Fibroblast of skin of right quadriceps (primary cell): ENCODE data around the gene GALNT17.

Source experiments
- DNase-seq: peaks from one replicate; pipeline ENCODE4 v3.0.0-alpha.2; 2013

The GALNT17 gene

DNA sequence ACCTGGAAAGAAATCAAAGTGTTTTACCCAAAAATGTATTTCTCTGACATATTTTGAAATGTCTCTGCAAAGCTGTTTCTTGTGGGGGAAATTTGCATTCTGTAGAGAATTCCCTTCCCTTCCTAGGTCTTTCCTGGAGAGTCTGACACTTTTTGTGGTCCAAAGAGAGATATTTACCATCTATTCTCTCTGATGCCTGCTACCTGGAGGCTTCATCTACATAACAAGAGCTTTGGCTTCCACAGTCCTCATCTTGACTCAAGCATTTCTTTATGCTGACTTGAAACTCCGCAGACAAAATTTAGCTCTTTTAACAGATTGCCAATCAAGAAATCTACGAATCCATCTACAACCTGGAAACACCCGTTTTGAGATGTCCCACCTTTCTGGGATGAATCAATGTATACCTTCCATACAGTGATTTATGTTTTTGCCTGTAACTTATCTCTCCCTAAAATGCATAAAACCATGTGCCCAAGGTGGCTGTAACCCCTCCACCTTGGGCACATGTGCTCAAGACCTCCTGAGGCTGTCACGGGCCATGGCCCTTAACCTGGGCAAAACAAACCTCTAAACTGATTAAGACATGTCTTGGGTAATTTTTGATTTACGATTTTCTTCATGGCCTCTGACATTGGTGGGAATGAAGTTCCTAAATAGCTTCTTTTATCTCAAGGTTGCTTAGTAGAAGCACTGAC lies 334.7 kb downstream of the GALNT17 start:
- DNase-seq: no peak

DNA sequence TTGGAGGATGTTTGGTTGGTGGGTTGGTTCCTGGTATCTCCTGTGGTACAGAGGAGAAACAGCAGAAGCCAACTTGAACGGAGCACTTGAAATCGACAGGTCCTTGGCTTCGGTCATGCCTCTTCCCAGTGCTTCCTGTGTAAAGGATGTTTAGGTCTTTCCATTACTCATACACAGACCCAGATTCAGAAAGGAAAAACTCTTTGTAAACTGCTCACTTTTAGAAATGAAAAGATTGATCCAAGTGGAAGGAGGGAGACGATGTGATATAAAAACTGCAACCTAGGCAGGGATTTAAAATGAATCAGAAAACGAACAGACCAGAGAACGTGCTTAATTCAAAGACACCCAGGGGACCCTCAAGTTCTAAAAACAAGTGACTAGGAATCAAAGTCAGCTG lies 338.4 kb downstream of the GALNT17 start:
- no peak for DNase-seq

DNA sequence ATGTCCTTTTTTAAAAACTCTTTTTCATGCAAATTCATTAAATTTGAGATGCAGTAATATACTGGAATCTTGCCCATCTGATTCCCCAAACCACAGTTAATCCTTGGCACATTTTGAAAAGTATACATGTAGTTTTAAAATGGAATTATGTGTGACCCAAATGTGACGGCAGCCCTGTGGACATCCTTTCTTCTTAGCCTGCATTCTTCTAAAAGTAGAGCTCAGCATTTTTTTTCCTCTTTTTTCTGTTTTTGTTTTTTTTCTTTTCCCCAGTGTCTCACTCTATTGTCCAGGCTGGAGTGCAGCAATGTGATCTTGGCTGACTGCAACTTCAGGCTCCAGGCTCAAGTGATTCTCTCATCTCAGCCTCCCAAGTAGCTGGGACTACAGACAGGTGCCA lies 338.9 kb downstream of the GALNT17 start:
- DNase-seq: no peak

DNA sequence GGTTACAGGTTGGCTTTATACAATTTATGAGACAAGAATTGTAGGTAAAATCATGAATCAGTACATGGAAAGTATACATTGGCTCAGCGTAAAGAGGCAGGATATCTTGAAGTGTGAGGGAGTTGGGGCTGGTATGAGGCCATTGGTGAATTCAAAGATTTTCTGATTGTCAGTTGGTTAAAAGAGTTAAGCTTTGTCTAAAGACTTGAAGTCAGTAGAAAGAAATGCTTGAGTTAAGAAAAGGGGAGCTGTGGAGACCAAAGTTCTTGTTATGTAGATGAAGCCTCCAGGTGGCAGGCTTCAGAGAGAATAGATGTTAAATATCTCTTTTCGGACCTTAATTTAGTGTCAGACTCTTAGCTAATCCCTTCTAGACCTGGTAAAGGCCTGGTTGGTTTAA lies 341.0 kb downstream of the GALNT17 start:
- no peak for DNase-seq

DNA sequence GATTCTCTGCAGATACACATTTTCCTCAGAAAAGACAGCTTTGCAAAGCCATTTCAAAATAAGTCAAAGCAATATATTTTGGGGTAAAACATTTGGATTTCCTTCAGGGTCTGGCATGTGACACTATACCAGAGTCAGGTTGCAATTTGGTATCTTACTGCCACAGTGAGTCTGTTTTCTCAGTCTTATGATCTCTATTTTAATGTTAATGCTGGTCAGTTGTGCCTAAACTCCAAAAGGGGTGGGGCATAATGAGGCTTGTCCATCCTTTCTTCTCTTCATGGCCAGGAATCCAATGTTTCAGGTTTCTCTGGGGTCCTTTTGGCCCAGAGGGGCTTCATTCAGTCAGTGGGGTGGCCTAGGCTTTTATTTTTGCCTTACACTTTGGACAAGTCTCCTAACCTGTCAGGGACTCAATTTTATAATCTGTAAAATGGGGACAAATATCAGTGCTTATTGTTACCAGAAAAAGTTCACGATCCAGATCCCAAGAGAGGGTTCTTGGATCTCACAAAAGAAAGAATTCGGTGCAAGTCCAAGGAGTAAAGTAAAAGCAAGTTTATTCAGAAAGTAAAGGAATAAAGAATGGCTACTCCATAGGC lies 341.5 kb downstream of the GALNT17 start:
- no peak for DNase-seq

DNA sequence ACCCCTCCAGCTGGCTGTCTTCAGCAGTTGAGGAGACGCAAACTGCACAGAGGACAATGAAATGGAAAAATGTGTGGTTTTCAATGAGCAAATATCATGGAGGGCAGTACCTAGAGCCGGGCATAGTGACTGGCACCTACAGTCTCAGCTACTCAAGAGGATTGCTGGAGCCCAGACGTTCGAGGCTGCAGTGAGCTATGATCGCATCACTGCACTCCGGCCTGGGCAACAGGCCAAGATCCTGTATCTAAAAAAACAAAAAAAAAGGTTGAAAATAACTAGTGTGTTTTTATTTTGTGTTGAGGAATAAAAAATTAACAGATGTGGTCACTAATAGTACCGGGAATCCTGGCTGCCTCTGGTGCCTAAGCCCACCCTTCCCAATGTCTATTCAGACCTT lies 345.5 kb downstream of the GALNT17 start:
- no peak for DNase-seq

DNA sequence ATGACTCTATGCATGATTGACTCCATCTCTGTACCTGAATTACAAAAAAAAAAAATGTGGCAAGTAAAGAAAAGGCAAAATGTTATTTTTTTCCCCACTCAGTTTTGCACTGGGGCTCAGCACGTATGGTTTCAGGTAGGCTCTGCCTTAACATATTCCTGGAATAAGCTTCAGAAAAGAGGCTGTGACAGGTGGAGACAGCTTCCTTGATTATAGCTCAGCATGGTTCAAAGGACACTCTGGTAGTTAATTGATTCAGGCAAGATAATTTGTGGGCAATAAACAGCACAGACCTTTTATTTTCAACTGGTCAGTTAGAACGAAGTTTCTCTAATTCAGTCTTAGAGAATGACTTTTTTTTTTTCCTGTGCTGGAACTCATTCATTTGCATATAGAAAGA lies 347.3 kb downstream of the GALNT17 start:
- no peak for DNase-seq

DNA sequence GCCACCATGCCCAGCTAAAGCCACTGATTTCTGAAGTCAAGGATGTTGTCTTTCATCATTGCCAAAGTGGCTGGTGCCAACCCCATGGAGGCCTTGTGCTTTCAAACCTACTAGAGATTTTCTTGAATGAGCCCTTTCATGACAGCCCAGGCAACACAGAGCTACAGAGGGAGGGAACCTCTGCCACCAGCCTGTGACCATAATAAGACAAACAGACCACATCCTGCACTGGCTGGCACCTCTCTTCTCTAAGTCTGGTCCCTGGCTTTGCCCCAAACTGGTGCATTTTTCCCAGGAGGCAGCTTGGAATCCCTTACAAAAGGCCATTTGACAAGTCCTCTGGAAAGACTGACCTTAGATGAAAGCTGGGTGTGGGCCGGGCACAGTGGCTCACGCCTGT lies 348.8 kb downstream of the GALNT17 start:
- DNase-seq: no peak

DNA sequence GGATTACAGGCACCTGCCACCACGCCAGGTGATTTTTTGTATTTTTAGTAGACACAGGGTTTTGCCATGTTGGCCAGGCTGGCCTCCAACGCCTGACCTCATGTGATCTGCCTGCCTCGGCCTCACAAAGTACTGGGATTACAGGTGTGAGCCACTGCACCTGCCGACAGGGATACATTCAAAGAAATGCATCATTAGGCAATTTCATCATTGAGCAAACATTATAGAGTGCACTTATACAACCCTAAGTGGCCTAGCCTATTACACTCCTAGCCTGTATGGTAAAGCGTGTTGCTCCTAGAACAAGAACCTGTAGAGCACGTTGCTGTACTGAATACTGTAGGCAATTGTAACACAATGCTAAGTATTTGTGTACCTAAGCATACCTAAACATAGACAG lies 350.3 kb downstream of the GALNT17 start:
- DNase-seq: no peak

DNA sequence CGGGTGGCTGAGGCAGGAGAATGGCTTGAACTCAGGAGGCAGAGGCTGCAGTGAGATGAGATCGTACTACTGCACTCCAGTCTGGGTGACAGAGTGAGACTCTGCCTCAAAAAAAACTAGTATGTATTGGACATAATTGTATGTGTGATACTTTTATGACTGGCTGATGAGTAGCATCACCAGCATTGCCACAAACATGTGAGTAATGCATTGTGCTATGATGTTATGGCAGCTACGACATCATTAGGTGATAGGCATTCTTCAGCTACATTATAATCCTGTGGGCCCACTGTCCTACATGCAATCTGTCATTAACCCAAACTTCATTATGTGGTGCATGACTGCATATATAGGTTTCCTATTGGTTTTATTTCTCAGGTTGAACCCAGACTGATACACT lies 352.4 kb downstream of the GALNT17 start:
- DNase-seq: peak; percentile 79

DNA sequence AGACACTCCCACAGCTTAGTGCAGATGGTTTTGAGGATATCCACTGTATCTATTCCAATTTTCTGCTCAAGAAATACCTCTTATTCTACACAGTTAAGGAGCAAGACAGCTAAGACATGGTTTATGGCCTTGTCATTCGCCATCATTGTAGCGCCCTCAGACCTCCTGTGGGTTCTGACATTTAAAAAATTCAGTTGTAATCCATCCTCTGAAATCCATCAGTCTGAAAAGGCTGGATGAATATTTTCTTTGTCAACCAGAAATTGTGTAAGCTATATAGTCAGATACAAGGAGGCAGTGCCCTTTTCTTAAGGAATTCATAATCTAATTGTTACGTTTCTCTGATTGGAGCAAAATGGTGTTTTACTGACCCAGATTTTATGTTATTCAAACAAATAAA lies 353.6 kb downstream of the GALNT17 start:
- peak; percentile 28 for DNase-seq

DNA sequence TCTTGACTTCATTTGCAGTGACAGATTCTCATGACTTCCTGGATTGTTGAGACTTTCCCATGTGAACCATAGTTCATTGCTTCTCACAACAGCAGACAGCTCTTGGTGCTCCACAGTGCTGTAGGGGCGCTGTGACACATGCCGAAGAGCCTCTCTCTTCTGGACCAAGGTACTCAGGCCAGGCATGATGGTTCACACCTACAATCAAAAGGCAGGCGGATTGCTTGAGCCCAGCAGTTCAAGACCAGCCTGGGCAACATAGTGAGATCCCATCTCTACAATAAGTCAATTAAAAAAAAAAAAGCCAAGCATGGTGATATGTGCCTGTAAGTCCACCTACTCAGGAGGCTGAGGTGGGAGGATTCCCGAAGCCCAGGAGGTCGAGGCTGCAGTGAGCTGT lies 354.5 kb downstream of the GALNT17 start:
- DNase-seq: no peak

DNA sequence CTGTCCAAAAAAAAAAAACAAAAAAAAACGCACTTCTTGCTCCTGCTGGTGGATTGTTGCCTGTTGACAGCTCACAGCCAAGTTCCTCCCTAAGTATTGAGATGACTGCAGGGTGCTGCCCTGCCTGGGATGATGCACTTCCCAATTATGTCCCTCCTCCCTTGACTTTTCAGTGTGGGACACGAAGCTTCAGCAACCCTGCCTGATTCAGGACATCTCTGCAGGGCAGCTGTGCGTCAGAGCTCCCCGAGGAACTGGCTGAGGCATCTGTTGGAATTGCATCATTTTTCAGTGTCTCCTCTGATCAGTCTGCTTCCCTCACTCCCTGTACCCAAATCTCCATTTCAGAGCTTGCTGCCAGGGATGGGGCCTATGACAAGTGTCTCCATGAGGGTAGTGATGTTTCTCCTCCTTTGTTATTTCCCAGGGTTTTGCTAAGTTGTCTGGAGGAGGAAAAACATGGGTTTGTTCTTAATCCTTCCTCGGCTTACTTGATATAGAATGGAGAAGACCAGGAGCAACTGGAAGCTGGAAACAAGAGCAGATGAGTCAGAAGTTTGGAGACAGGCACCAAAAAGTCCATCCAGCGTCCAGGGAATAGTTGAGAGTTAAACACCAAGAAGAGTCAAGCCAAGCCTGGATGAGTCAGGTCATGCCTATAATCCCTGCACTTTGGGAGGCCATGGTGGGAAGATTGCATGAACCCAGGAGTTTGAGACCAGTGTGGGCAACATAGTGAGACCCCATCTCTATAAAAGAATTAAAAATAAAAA lies 355.1 kb downstream of the GALNT17 start:
- peak; percentile 97 for DNase-seq

DNA sequence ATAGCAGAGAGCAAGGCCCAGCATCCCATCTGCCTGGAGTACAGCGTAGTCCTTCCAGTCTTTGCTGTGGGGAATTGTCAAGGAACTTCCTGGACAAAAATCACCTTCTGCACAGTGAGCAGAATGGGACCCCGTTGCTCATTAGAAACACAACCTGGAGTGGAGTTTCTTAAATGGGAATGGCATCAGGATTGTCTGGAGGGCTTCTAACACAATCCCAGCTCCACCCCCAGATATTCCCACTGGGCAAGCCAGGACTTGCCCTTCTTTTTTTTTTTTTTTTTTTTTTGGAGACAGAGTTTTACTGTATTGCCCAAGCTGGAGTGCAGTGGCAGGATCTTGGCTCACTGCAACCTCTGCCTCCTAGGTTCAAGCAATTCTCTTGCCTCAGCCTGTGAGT lies 356.4 kb downstream of the GALNT17 start:
- DNase-seq: peak; percentile 82

DNA sequence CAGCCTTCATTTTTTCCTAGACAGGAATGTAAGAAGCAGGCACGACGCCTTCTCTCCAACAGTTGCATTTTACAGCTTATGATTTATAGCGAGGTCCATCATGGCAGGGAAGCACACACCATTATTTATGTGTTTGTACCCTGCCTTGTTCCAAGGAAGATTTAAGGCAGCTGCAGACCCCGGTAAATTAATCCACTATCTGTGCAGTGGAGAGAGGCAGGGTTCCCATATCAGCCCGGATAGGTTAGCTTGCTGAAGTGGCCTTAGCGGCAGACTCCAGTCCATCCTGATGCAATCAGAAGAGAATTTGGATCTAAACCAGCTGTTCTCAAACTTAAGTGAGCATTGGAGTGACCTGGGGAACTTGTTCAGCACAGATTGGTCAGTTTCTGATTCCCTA lies 359.4 kb downstream of the GALNT17 start:
- peak; percentile 24 for DNase-seq

DNA sequence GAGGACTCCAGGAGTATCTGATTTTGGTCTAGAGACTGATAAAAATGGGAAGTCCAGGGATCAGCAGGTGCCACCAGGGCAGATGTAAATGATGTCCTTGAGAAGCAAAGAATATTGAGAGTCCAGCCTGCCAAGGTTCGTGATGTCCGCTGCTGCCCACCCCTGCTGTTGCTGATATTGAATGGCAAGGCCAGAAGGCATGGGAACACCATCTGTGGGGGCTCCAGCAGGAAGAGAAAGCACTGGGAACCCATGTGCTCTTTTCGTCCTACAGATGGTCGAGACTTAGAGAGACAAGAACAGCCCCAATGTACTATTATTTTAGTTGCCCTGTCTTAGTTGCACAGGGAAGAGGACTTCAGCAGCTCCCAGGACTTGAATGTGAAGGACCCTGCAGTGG lies 363.9 kb downstream of the GALNT17 start:
- no peak for DNase-seq

DNA sequence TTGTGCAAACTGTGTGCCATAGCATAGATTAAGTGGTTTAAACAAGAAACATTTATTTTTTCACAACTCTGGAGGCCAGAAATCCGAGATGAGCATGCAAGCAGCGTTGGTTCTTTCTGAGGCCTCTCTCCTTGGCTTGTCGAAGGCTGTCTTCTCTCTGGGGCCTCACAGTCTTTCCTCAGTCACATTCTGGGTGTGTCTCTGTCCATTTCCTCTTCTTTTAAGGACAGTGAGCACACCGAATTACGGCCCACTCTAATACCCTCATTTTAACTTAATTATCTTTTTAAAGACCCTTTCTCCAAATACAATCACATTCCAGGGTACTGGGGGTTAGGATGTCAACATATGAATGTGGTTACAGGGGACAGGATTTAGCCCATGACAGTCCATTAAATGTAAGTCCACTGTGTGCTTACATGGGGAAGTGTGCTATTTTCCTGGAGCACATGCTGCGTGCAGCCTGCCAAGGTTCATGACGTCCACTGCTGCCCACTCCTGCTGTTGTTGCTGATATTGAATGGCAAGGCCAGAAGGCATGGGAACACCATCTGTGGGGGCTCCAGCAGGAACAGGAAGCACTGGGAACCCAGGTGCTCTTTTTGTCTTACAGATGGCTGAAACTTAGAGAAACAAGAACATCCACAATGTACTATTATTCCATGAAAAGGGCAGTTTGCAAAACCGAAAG lies 365.5 kb downstream of the GALNT17 start:
- DNase-seq: no peak

DNA sequence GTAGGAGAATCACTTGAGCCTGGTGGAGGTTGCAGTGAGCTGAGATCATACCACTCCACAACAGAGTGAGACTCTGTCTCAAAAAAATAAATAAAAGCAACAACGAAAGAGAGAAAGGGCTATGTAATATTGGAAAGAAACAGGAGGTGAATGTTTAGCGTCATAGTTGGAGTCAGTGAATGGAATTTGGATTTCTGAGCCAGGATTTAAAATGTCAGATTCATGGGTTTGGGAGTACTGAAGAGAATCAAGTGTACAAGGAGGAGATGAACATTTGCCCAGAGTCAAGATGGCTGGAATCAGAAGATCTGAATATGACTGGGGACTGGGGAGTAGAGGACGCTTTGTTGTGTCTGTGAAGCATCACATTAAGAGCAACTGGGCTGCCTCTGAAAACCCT lies 366.4 kb downstream of the GALNT17 start:
- DNase-seq: no peak

DNA sequence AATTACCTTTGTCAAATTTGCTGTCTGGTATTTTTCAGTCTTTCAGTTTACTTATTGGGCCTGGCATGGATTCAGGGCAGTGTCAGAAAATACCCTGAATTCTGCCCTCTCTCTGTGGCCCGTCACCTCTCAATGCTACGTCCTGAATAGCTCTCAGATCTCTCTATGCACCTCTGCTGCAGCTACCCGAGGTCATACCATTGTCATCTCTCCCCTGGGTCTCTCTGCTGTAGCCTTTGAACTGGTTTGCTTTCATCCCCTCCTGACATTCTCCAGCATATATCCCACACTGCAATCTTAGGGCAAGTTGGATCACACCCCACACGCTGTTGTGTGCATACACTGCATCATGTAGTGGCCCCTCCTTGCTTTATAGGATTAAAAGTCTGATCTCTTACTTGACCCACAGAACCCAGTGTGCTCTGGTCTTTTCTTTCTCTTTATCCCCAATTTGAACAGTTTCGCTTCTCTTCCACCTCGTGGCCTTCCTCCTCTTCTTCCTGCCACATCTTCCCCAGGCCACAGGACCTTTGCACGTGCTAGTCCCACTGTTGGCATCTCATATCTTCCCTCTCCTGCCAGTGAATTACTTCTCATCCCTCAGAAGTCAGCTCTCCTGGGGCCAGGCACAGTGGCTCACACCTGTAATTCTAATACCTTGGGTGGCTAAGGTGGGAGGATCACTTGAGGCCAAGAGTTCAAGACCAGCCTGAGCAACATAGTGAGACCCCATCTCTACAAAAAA lies 372.9 kb downstream of the GALNT17 start:
- DNase-seq: no peak

DNA sequence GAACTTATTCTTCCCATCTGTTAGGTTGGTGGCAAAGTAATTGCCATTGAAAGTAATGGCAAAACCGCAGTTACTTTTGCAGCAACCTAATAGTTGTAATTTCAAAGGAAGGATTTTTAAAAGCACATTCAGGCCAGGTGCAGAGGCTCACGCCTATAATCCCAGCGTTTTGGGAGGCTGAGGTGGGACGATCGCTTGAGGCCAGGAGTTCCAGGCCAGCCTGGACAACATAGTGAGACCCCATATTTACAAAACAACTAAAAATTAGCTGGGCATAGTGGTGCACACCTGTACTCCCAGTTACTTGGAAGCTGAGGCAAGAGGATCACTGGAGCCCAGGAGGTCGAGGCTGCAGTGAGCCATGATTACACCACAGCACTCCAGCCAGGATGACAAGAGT lies 374.9 kb downstream of the GALNT17 start:
- no peak for DNase-seq

DNA sequence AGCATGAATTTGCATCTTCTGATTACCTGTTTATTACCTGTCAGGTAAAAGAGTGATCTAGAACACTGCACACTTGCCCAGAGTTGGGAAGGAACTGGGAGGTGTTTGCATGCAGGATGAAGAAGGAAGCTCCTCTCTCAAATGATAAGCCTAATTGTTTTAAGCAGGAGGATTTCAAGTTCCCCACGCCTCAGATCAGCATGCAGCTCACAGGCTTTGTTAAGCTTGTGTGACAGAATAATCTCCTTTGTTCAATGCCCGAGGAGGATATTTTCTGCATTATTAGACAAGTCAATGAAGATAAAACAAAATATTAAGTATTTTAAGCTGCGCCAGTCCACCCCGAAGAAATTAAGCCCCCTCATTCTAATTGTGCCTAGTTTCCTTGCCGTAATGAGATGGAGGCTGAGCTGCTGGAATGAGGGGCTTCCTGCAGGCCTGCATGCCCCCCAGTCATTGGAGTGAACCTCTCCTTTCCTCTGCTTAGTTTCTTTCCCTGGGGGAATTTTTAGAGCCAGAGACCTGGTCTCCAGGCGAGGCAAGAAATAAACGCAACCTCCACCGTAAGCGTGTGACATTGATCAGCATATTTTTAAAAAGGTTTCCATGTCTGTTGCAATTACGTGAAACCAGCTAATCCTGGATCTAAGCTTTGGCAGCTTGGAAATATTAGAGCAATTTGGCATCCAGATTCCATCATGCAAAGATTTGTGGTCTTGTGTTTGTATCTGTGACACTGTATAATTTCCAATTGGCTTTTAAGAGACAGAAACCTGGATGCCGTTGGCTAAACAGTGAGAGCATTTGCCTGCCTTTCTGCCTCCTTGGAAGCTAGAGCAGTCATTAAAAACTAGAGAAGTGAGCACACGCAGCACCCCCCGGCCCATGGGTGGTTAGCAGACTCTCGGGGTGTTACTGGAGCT lies 376.0 kb downstream of the GALNT17 start:
- DNase-seq: no peak

DNA sequence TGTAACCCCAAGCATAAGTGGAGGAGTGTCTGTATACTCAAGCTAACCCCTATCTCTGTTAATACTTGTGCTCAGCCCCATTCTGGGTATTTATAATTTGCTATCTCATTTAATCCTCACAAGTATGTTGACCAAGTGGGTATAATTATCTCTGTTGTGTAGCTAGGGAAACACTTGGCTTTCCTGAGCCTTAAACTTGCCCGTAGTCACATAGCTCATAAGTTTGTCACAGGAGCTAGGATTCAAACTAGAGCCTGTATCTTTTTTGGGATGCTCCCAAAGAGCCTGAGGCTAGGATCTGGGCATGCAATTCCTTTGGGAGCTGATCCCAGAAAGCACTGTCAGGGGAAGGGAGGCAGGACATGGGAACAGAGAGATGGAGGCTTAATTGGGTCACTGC lies 377.4 kb downstream of the GALNT17 start:
- no peak for DNase-seq
